Smooth muscle cell (in vitro differentiated cells): ENCODE data around the gene HMCN2. TPM values are rescaled to one million over a fixed set of nuclear protein-coding genes. Genes with fewer than 3 reads are reported as not detected.

Experiments
- DNase-seq: peaks from one replicate; lab custom pipeline; 2025; ENCODE audit not compliant: unreplicated experiment; lab: John Stamatoyannopoulos, UW
- H2AFZ ChIP-seq: fragments of 200-600 bp; sonication (generic); 2 replicates; pipeline ENCODE4 v1.6.0; 2016; ENCODE audit warnings: antibody characterized with exemption, low read depth, mild to moderate bottlenecking
- H3F3A ChIP-seq: fragments of 200-600 bp; sonication (generic); 2 replicates; pipeline ENCODE4 v1.6.0; 2017; ENCODE audit warnings: antibody characterized with exemption, low read depth
- H3K27ac ChIP-seq: fragments of 200-600 bp; sonication (generic); 2 replicates; pipeline ENCODE4 v1.5.1; 2016; ENCODE audit warnings: low read depth, mild to moderate bottlenecking
- H3K27me3 ChIP-seq: fragments of 200-600 bp; sonication (generic); 2 replicates; pipeline ENCODE4 v1.6.1; 2016; ENCODE audit warnings: low read depth, mild to moderate bottlenecking
- H3K36me3 ChIP-seq: fragments of 200-600 bp; sonication (generic); 2 replicates; pipeline ENCODE4 v1.5.1; 2016; ENCODE audit warnings: low read depth
- H3K4me1 ChIP-seq: fragments of 200-600 bp; sonication (generic); 2 replicates; pipeline ENCODE4 v1.5.1; 2016; ENCODE audit warnings: low read depth
- H3K4me2 ChIP-seq: fragments of 200-600 bp; sonication (generic); 2 replicates; pipeline ENCODE4 v1.6.0; 2016; ENCODE audit warnings: mild to moderate bottlenecking
- H3K4me3 ChIP-seq: fragments of 200-600 bp; sonication (generic); 2 replicates; pipeline ENCODE4 v1.5.1; 2016; ENCODE audit warnings: mild to moderate bottlenecking
- H3K79me2 ChIP-seq: fragments of 200-600 bp; sonication (generic); 2 replicates; pipeline ENCODE4 v1.6.0; 2016; ENCODE audit warnings: low read depth, mild to moderate bottlenecking
- H3K9ac ChIP-seq: fragments of 200-600 bp; sonication (generic); 2 replicates; pipeline ENCODE4 v1.6.0; 2016; ENCODE audit warnings: low read depth
- H3K9me3 ChIP-seq: fragments of 200-600 bp; sonication (generic); replicated peaks from 2 replicates; pipeline ENCODE4 v1.5.1; 2016; ENCODE audit warnings: low read depth
- H4K20me1 ChIP-seq: fragments of 200-600 bp; sonication (generic); 2 replicates; pipeline ENCODE4 v1.6.0; 2016; ENCODE audit warnings: low read depth
- WGBS: methylation state at CpG from one replicate; pipeline ENCODE4 v1.1.7; 2016; ENCODE audit warnings: low lambda C conversion rate; 5-methylcytosine and 5-hydroxymethylcytosine counted together
- polyA plus RNA-seq: library from polyadenylated mRNA; unstranded; fragments of >200 nt; fragmentation: Nextera tagmentation; extraction: Ambion mirVana; gene quantifications from 2 replicates; pipeline ENCODE4 v1.2.1, GENCODE V29; 2016
- total RNA-seq: library from RNA; depleted of rRNA; stranded (reverse); fragments of >200 nt; gene quantifications from 2 replicates; pipeline ENCODE4 v1.2.3, GENCODE V29; 2014
- TF ChIP-seq, protein P1 (sequence below): fragments of 200-600 bp; sonication (generic); IDR thresholded peaks from 2 replicates; pipeline ENCODE4 v1.5.1; 2017; ENCODE audit warnings: borderline replicate concordance, mild to moderate bottlenecking, antibody characterized with exemption; ENCODE audit not compliant: insufficient read depth, poor library complexity, severe bottlenecking

Gene HMCN2
- total and polyA plus RNA-seq, 2 experiments from 2014 or later = under 0.01 TPM; not detected in 1

DNA sequence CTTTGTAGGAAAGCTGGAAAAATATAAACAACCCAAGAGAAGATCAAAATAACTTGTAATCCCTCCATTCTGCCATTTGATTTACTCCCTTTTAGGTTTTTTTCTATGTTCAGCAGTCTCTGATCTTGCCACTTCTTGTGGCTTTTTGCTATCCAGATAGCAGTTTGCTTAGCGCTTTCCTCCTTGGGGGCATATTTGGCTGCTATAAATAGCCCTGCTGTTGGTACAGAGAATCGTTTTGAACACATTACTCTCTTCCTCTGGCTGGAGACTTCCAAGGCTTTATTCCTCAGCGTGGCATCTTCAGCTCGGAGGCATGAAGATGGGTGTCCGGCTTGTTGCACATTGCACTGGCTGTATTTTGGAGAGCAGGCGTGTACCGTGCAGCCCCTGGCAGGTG, 38.6 kb downstream of the HMCN2 start:
- Histone ChIP-seq H3K4me3 (no peak overlapping the region), H3K27ac (no peak overlapping the region), H3K79me2 (no peaks in the 10 kb centered on the region), H3K9me3 (no peaks in the 10 kb centered on the region), H3K4me2 (peak overlapping the region; percentile 17), H2AFZ (no peak overlapping the region), H3F3A (peaks cover 4% of the 10 kb centered on the region), H3K27me3 (no peaks in the 10 kb centered on the region), H3K36me3 (no peaks in the 10 kb centered on the region), H4K20me1 (no peaks in the 10 kb centered on the region), H3K9ac (no peak overlapping the region), H3K4me1 (no peaks in the 10 kb centered on the region)
- no peak for DNase-seq
- TF ChIP-seq, protein P1, sequence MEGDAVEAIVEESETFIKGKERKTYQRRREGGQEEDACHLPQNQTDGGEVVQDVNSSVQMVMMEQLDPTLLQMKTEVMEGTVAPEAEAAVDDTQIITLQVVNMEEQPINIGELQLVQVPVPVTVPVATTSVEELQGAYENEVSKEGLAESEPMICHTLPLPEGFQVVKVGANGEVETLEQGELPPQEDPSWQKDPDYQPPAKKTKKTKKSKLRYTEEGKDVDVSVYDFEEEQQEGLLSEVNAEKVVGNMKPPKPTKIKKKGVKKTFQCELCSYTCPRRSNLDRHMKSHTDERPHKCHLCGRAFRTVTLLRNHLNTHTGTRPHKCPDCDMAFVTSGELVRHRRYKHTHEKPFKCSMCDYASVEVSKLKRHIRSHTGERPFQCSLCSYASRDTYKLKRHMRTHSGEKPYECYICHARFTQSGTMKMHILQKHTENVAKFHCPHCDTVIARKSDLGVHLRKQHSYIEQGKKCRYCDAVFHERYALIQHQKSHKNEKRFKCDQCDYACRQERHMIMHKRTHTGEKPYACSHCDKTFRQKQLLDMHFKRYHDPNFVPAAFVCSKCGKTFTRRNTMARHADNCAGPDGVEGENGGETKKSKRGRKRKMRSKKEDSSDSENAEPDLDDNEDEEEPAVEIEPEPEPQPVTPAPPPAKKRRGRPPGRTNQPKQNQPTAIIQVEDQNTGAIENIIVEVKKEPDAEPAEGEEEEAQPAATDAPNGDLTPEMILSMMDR = no peak
- WGBS = 66% methylated on average over 7 of the region's 7 CpGs

DNA sequence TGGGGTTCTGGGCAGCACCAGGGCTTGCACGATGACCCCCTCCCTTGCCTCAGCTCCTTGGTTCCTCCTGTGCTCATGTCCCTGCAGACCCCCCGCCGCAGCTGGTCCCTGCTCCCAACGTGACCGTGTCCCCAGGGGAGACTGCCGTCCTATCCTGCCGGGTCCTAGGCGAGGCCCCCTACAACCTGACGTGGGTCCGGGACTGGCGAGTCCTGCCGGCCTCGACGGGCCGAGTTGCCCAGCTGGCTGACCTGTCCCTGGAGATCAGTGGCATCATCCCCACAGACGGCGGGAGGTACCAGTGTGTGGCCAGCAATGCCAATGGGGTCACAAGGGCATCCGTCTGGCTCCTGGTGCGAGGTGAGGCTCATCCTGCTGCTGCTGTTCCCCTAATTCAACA, 39.1 kb downstream of the HMCN2 start:
- TF ChIP-seq, protein P1 = no peak
- H3F3A ChIP-seq = peaks cover 4% of the 10 kb centered on the region
- no peak overlapping the region for H2AFZ ChIP-seq
- no peaks in the 10 kb centered on the region for H3K4me1 ChIP-seq
- H3K36me3 ChIP-seq = no peaks in the 10 kb centered on the region
- H3K79me2 ChIP-seq = no peaks in the 10 kb centered on the region
- no peak overlapping the region for H3K4me3 ChIP-seq
- no peak overlapping the region for H3K9ac ChIP-seq
- H4K20me1 ChIP-seq = no peaks in the 10 kb centered on the region
- no peak overlapping the region for H3K27ac ChIP-seq
- H3K27me3 ChIP-seq = no peaks in the 10 kb centered on the region
- no peak overlapping the region for H3K4me2 ChIP-seq
- DNase-seq = no peak
- H3K9me3 ChIP-seq = no peaks in the 10 kb centered on the region
- WGBS = 96% methylated on average over 18 of the region's 19 CpGs

GRCh38 chr9:130305381-130305780, 39.8 kb downstream of the HMCN2 start:
- DNase-seq = no peak
- Histone ChIP-seq H2AFZ (no peak overlapping the region), H3K27ac (no peak overlapping the region), H3K36me3 (no peaks in the 10 kb centered on the region), H3K79me2 (no peaks in the 10 kb centered on the region), H3K4me3 (no peak overlapping the region), H3F3A (peaks cover 4% of the 10 kb centered on the region), H3K27me3 (no peaks in the 10 kb centered on the region), H3K9ac (no peak overlapping the region), H3K4me1 (no peaks in the 10 kb centered on the region), H3K9me3 (no peaks in the 10 kb centered on the region), H4K20me1 (no peaks in the 10 kb centered on the region), H3K4me2 (no peak overlapping the region)
- WGBS = 75% methylated on average over 4 of the region's 4 CpGs
- TF ChIP-seq, protein P1 = no peak
